Ovary (tissue), 3 donors: Measurements from ENCODE around the gene DSCAM.

Experiments used
- CTCF ChIP-seq, 3 donors: fragments of 450-650 bp in 2 of 3; fragments of 200-600 bp in 1 of 3; IDR thresholded peaks; one replicate each; pipeline versions ENCODE4 v1.5.1 to v1.8.0; 2016 to 2022; ENCODE audit warnings: antibody characterized with exemption in 3 of 3, mild to moderate bottlenecking in 1 of 3
- POLR2A ChIP-seq: fragments of 450-650 bp; IDR thresholded peaks from one replicate; pipeline ENCODE4 v1.6.1; 2017; ENCODE audit warnings: antibody characterized with exemption, mild to moderate bottlenecking, moderate library complexity
- donor health status: DM: no; HTN: no; CAD: no.

GRCh38 chr21:40757366-40757765, 89.6 kb downstream of the DSCAM start:
- no peak for TF ChIP-seq POLR2A
- TF ChIP-seq CTCF (IDR thresholded peaks at IDR 0.05): no peak
